Prostate gland (tissue), 2 donors: ENCODE data around the gene CDYL. TPM values are rescaled to one million over a fixed set of nuclear protein-coding genes. Genes with fewer than 3 reads are reported as not detected.
"Not testable (repeated sequence)": the region's sequence is repeated elsewhere in the genome, so short reads cannot be mapped to it uniquely, and the experiment has no call there.

ENCODE experiments used
- DNase-seq: peaks from one replicate; pipeline ENCODE4 v3.0.0-alpha.2; 2019; ENCODE audit warnings: low spot score
- H3K27ac ChIP-seq, 2 donors: fragments of 200-600 bp; sonication (generic); 2 replicates each; pipeline ENCODE4 v1.5.1; 2017 to 2019
- H3K27me3 ChIP-seq: fragments of 200-600 bp; sonication (generic); replicated peaks from 2 replicates; pipeline ENCODE4 v1.5.1; 2019; ENCODE audit not compliant: insufficient read depth
- H3K36me3 ChIP-seq, 2 donors: fragments of 200-600 bp; sonication (generic); 1 replicate in 1 of 2; 2 replicates in 1 of 2; pipeline versions ENCODE4 v1.5.1 to v1.8.1; 2017 to 2019
- H3K4me1 ChIP-seq: fragments of 200-600 bp; sonication (generic); replicated peaks from 2 replicates; pipeline ENCODE4 v1.5.1; 2019
- H3K4me3 ChIP-seq, 2 donors: fragments of 200-600 bp; sonication (generic); 2 replicates each; pipeline ENCODE4 v1.5.1; 2017 to 2019
- H3K9me3 ChIP-seq: fragments of 200-600 bp; sonication (generic); 2 replicates; pipeline ENCODE4 v1.5.1; 2017
- POLR2A ChIP-seq: fragments of 450-650 bp; IDR thresholded peaks from one replicate; pipeline ENCODE4 v1.6.1; 2016; ENCODE audit warnings: antibody characterized with exemption, mild to moderate bottlenecking
- POLR2AphosphoS5 ChIP-seq: sonication (generic); formaldehyde crosslinking; IDR thresholded peaks from one replicate; pipeline ENCODE4 v1.6.1; 2017; ENCODE audit warnings: antibody characterized with exemption
- WGBS: methylation state at CpG from one replicate; pipeline ENCODE4 v1.1.5; 2018; 5-methylcytosine and 5-hydroxymethylcytosine counted together
- intact Hi-C: fragments of 100-400 bp; cut with DNase I; formaldehyde crosslinking; loops from one replicate; pipeline ENCODE4 v1.14.2; 2022
- total RNA-seq, 2 donors: library from RNA; depleted of rRNA; stranded (reverse); fragments of >200 nt; gene quantifications; one replicate each; pipeline ENCODE4 v1.1.0, GENCODE V29; 2016
- TF ChIP-seq, protein P1 (sequence below), 4 experiments: fragments of 200-600 bp in 2 of 4; fragments of 450-650 bp in 2 of 4; sonication (generic) in 2 of 4; IDR thresholded peaks; 1 replicate in 3 of 4; 2 replicates in 1 of 4; pipeline ENCODE4 v1.5.1; 2016 to 2019; ENCODE audit warnings: antibody characterized with exemption in 4 of 4, mild to moderate bottlenecking in 2 of 4, moderate library complexity in 2 of 4

Gene CDYL
- total RNA-seq, 2 donors from 2014 or later, result 28.1 to 54.5 TPM

DNA sequence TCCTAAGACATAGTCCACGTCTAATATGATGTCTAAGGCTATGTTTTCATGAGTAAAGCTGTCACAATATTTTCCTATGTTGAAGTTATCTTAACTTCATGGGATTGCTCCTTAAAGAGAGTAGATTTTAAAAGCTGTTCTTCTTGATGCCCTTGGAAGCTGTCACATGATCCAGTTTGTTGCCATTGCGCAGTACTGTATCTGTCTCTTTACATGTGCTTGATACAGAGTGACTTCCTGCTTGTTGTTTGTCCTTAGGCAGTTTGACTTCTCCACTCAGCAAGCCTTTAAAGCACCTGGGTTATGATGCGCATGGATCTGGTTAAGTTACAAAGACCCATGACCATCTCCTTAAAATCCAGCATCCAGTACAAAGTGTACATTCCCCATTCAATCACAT, 85.4 kb downstream of the CDYL start:
- intact Hi-C loops, result no loop called here

GRCh38 chr6:4864519-4864918, 88.3 kb downstream of the CDYL start:
- TF ChIP-seq, protein P1, sequence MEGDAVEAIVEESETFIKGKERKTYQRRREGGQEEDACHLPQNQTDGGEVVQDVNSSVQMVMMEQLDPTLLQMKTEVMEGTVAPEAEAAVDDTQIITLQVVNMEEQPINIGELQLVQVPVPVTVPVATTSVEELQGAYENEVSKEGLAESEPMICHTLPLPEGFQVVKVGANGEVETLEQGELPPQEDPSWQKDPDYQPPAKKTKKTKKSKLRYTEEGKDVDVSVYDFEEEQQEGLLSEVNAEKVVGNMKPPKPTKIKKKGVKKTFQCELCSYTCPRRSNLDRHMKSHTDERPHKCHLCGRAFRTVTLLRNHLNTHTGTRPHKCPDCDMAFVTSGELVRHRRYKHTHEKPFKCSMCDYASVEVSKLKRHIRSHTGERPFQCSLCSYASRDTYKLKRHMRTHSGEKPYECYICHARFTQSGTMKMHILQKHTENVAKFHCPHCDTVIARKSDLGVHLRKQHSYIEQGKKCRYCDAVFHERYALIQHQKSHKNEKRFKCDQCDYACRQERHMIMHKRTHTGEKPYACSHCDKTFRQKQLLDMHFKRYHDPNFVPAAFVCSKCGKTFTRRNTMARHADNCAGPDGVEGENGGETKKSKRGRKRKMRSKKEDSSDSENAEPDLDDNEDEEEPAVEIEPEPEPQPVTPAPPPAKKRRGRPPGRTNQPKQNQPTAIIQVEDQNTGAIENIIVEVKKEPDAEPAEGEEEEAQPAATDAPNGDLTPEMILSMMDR (IDR thresholded peaks at IDR 0.05), result no peak
- no peak for TF ChIP-seq POLR2AphosphoS5
- TF ChIP-seq POLR2A, result no peak
- H3K36me3 ChIP-seq, result no peaks in the 10 kb centered on the region
- intact Hi-C loops, result no loop called here
- H3K27me3 ChIP-seq, result no peaks in the 10 kb centered on the region
- H3K9me3 ChIP-seq, result no peaks in the 10 kb centered on the region
- no peak overlapping the region for H3K4me3 ChIP-seq
- no peak overlapping the region for H3K27ac ChIP-seq
- WGBS, result 88% methylated on average over 3 of the region's 3 CpGs
- H3K4me1 ChIP-seq, result no peaks in the 10 kb centered on the region
- no peak for DNase-seq

More for the DNA sequence above, 85.4 kb downstream of the CDYL start:
- no peaks in the 10 kb centered on the region for H3K27me3 ChIP-seq
- no peak overlapping the region for H3K4me3 ChIP-seq
- H3K36me3 ChIP-seq, result no peaks in the 10 kb centered on the region
- no peak overlapping the region for H3K27ac ChIP-seq
- no peaks in the 10 kb centered on the region for H3K9me3 ChIP-seq
- H3K4me1 ChIP-seq, result no peaks in the 10 kb centered on the region
- WGBS, result 86% methylated on average over 3 of the region's 3 CpGs
- DNase-seq, result no peak
- TF ChIP-seq, protein P1 (IDR thresholded peaks at IDR 0.05), result no peak
- TF ChIP-seq POLR2A (no peak), POLR2AphosphoS5 (no peak)

DNA sequence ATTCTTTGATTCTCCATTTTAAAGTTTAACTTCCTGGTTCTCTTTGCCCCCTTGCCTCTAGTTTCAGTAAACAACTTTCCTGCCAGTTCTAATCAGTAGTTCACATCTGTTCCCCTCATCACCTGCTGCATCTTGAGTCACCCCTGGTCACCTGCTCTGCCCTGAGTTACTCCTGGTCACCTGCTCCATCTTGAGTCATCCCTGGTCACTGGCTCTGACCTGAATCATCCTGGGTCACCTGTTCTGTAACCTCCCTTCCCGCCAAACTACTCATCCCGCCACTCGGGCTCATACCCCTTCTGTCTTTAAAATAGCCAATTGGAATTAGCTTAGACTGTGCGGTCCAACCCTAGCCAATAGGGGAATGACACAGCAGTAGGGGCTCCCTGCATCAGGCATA, 88.8 kb downstream of the CDYL start:
- H3K27me3 ChIP-seq, DNase-seq, H3K4me3 ChIP-seq, H3K9me3 ChIP-seq, H3K27ac ChIP-seq, H3K36me3 ChIP-seq, H3K4me1 ChIP-seq, intact Hi-C loops: not testable (repeated sequence)
- WGBS, result 96% methylated on average over 4 of the region's 4 CpGs

- no peak overlapping the region for H3K27ac ChIP-seq
- H3K9me3 ChIP-seq, result no peaks in the 10 kb centered on the region
- intact Hi-C loops, result no loop called here
- H3K4me3 ChIP-seq, result no peak overlapping the region
- H3K36me3 ChIP-seq, result no peaks in the 10 kb centered on the region
- H3K27me3 ChIP-seq, result no peaks in the 10 kb centered on the region
- no peak for TF ChIP-seq POLR2A
- TF ChIP-seq, protein P1 (IDR thresholded peaks at IDR 0.05), result no peak
- TF ChIP-seq POLR2AphosphoS5, result no peak
- 93% methylated on average over 3 of the region's 3 CpGs for WGBS
- no peaks in the 10 kb centered on the region for H3K4me1 ChIP-seq
- no peak for DNase-seq
Measured at GRCh38 chr6:4870821-4871494, 94.8 kb downstream of the CDYL start.

DNA sequence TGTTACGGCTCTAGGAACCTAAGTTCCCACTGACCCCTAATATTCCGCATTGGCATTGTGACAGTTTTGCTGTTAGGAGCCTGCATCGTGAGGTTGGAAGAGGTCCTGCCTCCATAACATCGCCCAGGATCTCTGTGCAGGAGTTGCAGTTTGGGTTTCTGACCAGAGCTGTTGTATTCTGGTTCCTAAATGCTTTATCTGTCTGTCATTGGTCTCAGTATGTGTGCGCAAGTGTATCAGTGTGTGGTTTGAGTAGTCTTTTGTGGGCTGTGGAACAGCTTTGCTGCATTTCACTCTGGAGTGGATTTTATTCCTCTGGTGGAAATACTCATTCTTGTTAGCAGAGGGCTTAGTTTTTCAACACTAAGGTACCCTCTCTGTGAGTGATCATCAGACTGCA, 95.6 kb downstream of the CDYL start:
- no peaks in the 10 kb centered on the region for H3K4me1 ChIP-seq
- no peaks in the 10 kb centered on the region for H3K36me3 ChIP-seq
- H3K27me3 ChIP-seq, result no peaks in the 10 kb centered on the region
- TF ChIP-seq, protein P1 (IDR thresholded peaks at IDR 0.05), result no peak
- TF ChIP-seq POLR2A (no peak), POLR2AphosphoS5 (no peak)
- intact Hi-C loops, result no loop called here
- no peak for DNase-seq
- 93% methylated on average over 5 of the region's 5 CpGs for WGBS
- H3K4me3 ChIP-seq, result no peak overlapping the region
- no peak overlapping the region for H3K27ac ChIP-seq
- H3K9me3 ChIP-seq, result no peaks in the 10 kb centered on the region
